SK-N-SH treated with all-trans-retinoic acid at 6 μM for 48 hours (cell line): Measurements from ENCODE around the gene CHSY3.

ENCODE experiments used
- ATAC-seq: fragments of 200-7000 bp; cut with Tn5 transposase; 3 replicates; pipeline ENCODE4 v1.9.1; 2020; ENCODE audit warnings: mild to moderate bottlenecking, moderate library complexity
- ARNTL ChIP-seq: fragments of 450-650 bp; formaldehyde crosslinking; IDR thresholded peaks from 2 replicates; pipeline ENCODE4 v1.5.0; 2020; ENCODE audit warnings: low read depth, mild to moderate bottlenecking, moderate library complexity, borderline replicate concordance
- BACH2 ChIP-seq: fragments of 250-450 bp; sonication (Bioruptor Pico); IDR thresholded peaks from 2 replicates; pipeline ENCODE4 v1.9.0; 2021; ENCODE audit warnings: mild to moderate bottlenecking, borderline replicate concordance
- CREB5 ChIP-seq: fragments of 250-450 bp; sonication (Bioruptor Pico); IDR thresholded peaks from 2 replicates; pipeline ENCODE4 v1.5.1; 2020; ENCODE audit warnings: low read depth, mild to moderate bottlenecking, moderate library complexity
- CSDC2 ChIP-seq: fragments of 250-450 bp; sonication (Bioruptor Pico); IDR thresholded peaks from 2 replicates; pipeline ENCODE4 v1.5.0; 2020; ENCODE audit warnings: mild to moderate bottlenecking, moderate library complexity
- CSRNP3 ChIP-seq: fragments of 250-450 bp; sonication (Bioruptor Pico); IDR thresholded peaks from 2 replicates; pipeline ENCODE4 v1.5.1; 2021; ENCODE audit warnings: mild to moderate bottlenecking, moderate library complexity
- ESRRG ChIP-seq: fragments of 250-450 bp; sonication (Bioruptor Pico); IDR thresholded peaks from 2 replicates; pipeline ENCODE4 v1.6.1; 2021; ENCODE audit warnings: mild to moderate bottlenecking
- GLIS3 ChIP-seq: fragments of 250-450 bp; sonication (Bioruptor Pico); IDR thresholded peaks from 2 replicates; pipeline ENCODE4 v1.5.0; 2020; ENCODE audit warnings: mild to moderate bottlenecking, moderate library complexity
- ISL1 ChIP-seq: fragments of 250-450 bp; sonication (Bioruptor Pico); IDR thresholded peaks from 2 replicates; pipeline ENCODE4 v2.1.2; 2022; ENCODE audit warnings: mild to moderate bottlenecking, moderate library complexity
- OSR1 ChIP-seq: fragments of 250-450 bp; sonication (Bioruptor Pico); IDR thresholded peaks from 2 replicates; pipeline ENCODE4 v1.8.0; 2022; ENCODE audit warnings: moderate library complexity, mild to moderate bottlenecking, inconsistent platforms
- PATZ1 ChIP-seq: fragments of 250-450 bp; sonication (Bioruptor Pico); IDR thresholded peaks from 2 replicates; pipeline ENCODE4 v1.8.0; 2020; ENCODE audit warnings: mild to moderate bottlenecking, moderate library complexity, borderline replicate concordance
- POU6F1 ChIP-seq: fragments of 250-450 bp; sonication (Bioruptor Pico); IDR thresholded peaks from 2 replicates; pipeline ENCODE4 v1.8.0; 2021; ENCODE audit warnings: low read depth, mild to moderate bottlenecking, moderate library complexity, borderline replicate concordance
- RARB ChIP-seq: fragments of 250-450 bp; sonication (Bioruptor Pico); IDR thresholded peaks from 2 replicates; pipeline ENCODE4 v1.8.0; 2021; ENCODE audit warnings: mild to moderate bottlenecking, moderate library complexity
- SNAI2 ChIP-seq: fragments of 250-450 bp; sonication (Bioruptor Pico); IDR thresholded peaks from 2 replicates; pipeline ENCODE4 v1.5.0; 2020; ENCODE audit warnings: mild to moderate bottlenecking, moderate library complexity
- TCF4 ChIP-seq: fragments of 250-450 bp; sonication (Bioruptor Pico); IDR thresholded peaks from 2 replicates; pipeline ENCODE4 v1.8.0; 2021; ENCODE audit warnings: mild to moderate bottlenecking, moderate library complexity, borderline replicate concordance
- TOX ChIP-seq: fragments of 250-450 bp; sonication (Bioruptor Pico); IDR thresholded peaks from 2 replicates; pipeline ENCODE4 v1.8.0; 2021; ENCODE audit warnings: mild to moderate bottlenecking, moderate library complexity, borderline replicate concordance
- TSHZ2 ChIP-seq: fragments of 250-450 bp; sonication (Bioruptor Pico); IDR thresholded peaks from 2 replicates; pipeline ENCODE4 v1.5.0; 2020; ENCODE audit warnings: mild to moderate bottlenecking, moderate library complexity
- ZC3H10 ChIP-seq: fragments of 250-450 bp; sonication (Bioruptor Pico); IDR thresholded peaks from 2 replicates; pipeline ENCODE4 v1.5.1; 2021; ENCODE audit warnings: mild to moderate bottlenecking, moderate library complexity
- ZFP3 ChIP-seq: fragments of 250-450 bp; sonication (Bioruptor Pico); IDR thresholded peaks from 2 replicates; pipeline ENCODE4 v1.5.0; 2020; ENCODE audit warnings: mild to moderate bottlenecking, moderate library complexity
- ZFP30 ChIP-seq: fragments of 450-650 bp; formaldehyde crosslinking; IDR thresholded peaks from 2 replicates; pipeline ENCODE4 v1.5.0; 2022; ENCODE audit warnings: mild to moderate bottlenecking, moderate library complexity
- ZNF565 ChIP-seq: fragments of 450-650 bp; formaldehyde crosslinking; conservative IDR thresholded peaks from 2 replicates; pipeline ENCODE4 v1.5.0; 2020; ENCODE audit warnings: low read depth, mild to moderate bottlenecking, moderate library complexity
- ZNF70 ChIP-seq: fragments of 450-650 bp; formaldehyde crosslinking; IDR thresholded peaks from 2 replicates; pipeline ENCODE4 v1.5.0; 2020; ENCODE audit warnings: mild to moderate bottlenecking, moderate library complexity
- ZNF8 ChIP-seq: fragments of 450-650 bp; formaldehyde crosslinking; IDR thresholded peaks from 2 replicates; pipeline ENCODE4 v1.5.0; 2020; ENCODE audit warnings: mild to moderate bottlenecking, moderate library complexity

Gene CHSY3

GRCh38 chr5:130183115-130183514, 278.9 kb downstream of the CHSY3 start (continued):
- TF ChIP-seq CREB5 (CRISPR knock-in tag), result no peak
- no peak for TF ChIP-seq ESRRG
- TF ChIP-seq, all 23 proteins: peak for 0

GRCh38 chr5:130189961-130190360, 285.7 kb downstream of the CHSY3 start:
- TF ChIP-seq ISL1 (CRISPR knock-in tag) (no peak), TOX (CRISPR knock-in tag) (no peak), CSDC2 (CRISPR knock-in tag) (no peak), CREB5 (CRISPR knock-in tag) (no peak), ZFP3 (CRISPR knock-in tag) (no peak), ZNF8 (CRISPR knock-in tag) (no peak), ESRRG (no peak), ZNF70 (no peak), BACH2 (CRISPR knock-in tag) (no peak), TSHZ2 (CRISPR knock-in tag) (no peak), ARNTL (CRISPR knock-in tag) (no peak), CSRNP3 (no peak), ZC3H10 (CRISPR knock-in tag) (no peak), PATZ1 (CRISPR knock-in tag) (no peak), ZNF565 (CRISPR knock-in tag) (no peak), TCF4 (CRISPR knock-in tag) (no peak), OSR1 (no peak), ZFP30 (CRISPR knock-in tag) (no peak), RARB (CRISPR knock-in tag) (no peak), POU6F1 (CRISPR knock-in tag) (no peak)
- no peak for ATAC-seq

- ATAC-seq, result peak; percentile 78
- no peak for TF ChIP-seq ZFP30 (CRISPR knock-in tag)
- TF ChIP-seq ZC3H10 (CRISPR knock-in tag), result no peak
- TF ChIP-seq ZFP3 (CRISPR knock-in tag), result no peak
- TF ChIP-seq POU6F1 (CRISPR knock-in tag), result no peak
- no peak for TF ChIP-seq GLIS3 (CRISPR knock-in tag)
- TF ChIP-seq BACH2 (CRISPR knock-in tag), result no peak
- no peak for TF ChIP-seq TOX (CRISPR knock-in tag)
- no peak for TF ChIP-seq SNAI2 (CRISPR knock-in tag)
- TF ChIP-seq ZNF70, result no peak
- no peak for TF ChIP-seq TSHZ2 (CRISPR knock-in tag)
- TF ChIP-seq ZNF565 (CRISPR knock-in tag), result no peak
- no peak for TF ChIP-seq OSR1
Measured at GRCh38 chr5:130198927-130199326, 294.7 kb downstream of the CHSY3 start.
